GM10266 (cell line): Measurements from ENCODE around the gene CLEC9A.
"Not testable (repeated sequence)": the region's sequence is repeated elsewhere in the genome, so short reads cannot be mapped to it uniquely, and the experiment has no call there.

Source experiments
- DNase-seq: peaks from one replicate; pipeline ENCODE4 v3.0.0; 2012; ENCODE audit errors: extremely low spot score
- CTCF ChIP-seq: IDR thresholded peaks from 2 replicates; pipeline ENCODE4 v1.5.1; 2012; ENCODE audit warnings: mild to moderate bottlenecking, low read depth; ENCODE audit not compliant: control insufficient read depth, insufficient read depth; ENCODE audit errors: missing control alignments

CLEC9A gene

GRCh38 chr12:10016881-10017280 is 13.6 kb upstream of the CLEC9A start:
- DNase-seq, result no peak
- no peak for TF ChIP-seq CTCF

- TF ChIP-seq CTCF, result no peak
These were observed 12.1 kb upstream of the CLEC9A start for GRCh38 chr12:10018386-10018785.

GRCh38 chr12:10021342-10021741 is 9.1 kb upstream of the CLEC9A start:
- TF ChIP-seq CTCF, result no peak
- DNase-seq, result no peak

More at GRCh38 chr12:10018386-10018785, 12.1 kb upstream of the CLEC9A start:
- no peak for DNase-seq

GRCh38 chr12:10025236-10025635 is 5.2 kb upstream of the CLEC9A start:
- TF ChIP-seq CTCF, result no peak
- DNase-seq, result no peak

GRCh38 chr12:10026666-10027065 is 3.8 kb upstream of the CLEC9A start:
- not testable (repeated sequence) for DNase-seq

GRCh38 chr12:10027311-10027710 is 3.2 kb upstream of the CLEC9A start:
- DNase-seq, result no peak
- TF ChIP-seq CTCF, result no peak

- DNase-seq, result no peak
These were observed 2.8 kb upstream of the CLEC9A start for GRCh38 chr12:10027721-10028120.

GRCh38 chr12:10031321-10031720 is 839 bp downstream of the CLEC9A start:
- no peak for DNase-seq
- TF ChIP-seq CTCF, result no peak

More at GRCh38 chr12:10027721-10028120, 2.8 kb upstream of the CLEC9A start:
- TF ChIP-seq CTCF, result no peak
